Measurements from ENCODE around the gene SPSB1.

SPSB1 gene

DNA sequence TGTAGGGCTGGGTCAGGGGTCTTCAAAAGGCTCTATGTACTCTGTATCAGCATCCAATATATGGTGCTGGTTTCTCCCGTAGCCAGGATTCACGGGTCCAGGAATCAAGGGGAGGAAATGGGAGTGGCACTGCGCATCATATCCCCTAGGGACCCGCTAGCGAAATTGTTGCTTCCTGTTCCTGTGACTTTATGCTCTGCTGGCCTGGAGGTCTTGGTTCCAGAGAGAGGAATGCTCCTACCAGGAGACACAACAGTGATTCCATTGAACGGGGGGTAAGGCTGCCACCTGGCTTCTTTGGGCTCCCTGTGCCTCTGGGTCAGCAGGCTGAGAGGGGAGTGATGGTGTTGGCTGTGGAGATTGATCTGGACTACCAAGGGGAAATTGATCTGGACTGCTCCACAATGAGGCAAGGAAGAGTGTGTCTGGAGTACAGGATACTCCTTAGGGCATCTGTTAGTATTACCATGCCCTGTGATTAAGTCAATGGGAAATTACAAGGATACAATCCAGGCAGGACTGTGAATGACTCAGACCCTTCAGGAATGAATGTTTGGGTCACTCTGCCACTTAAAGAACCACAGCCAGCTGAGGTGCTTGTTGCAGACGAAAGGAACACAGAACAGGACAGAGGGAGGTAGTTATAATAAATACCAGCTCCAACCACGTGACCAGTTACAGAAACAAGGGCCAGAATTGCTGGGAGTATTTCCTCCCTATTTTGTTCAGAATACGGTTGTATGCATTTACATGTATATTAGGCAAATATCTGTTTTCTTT is 10.2 kb downstream of the SPSB1 start:
- DNase-seq: no peak

DNA sequence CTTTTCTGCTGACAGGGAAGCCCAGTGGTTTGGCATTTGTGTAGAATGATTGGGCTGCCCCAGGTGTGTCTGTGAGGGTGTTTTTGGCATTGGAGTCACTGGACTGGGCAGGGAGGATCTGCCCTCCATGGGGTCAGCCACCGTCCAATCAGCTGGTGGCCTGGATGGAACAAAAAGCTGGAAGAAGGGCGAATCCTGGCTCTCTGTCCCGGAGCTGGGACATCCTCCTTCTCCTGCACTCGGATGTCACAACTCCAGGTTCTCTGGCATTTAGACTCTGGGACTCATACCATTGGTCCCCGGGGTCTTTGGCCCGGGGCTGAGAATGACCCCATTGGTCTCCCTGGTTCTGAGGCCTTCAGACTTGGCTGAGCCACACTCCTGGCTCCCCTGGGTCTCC is 11.2 kb downstream of the SPSB1 start:
- DNase-seq: no peak

DNA sequence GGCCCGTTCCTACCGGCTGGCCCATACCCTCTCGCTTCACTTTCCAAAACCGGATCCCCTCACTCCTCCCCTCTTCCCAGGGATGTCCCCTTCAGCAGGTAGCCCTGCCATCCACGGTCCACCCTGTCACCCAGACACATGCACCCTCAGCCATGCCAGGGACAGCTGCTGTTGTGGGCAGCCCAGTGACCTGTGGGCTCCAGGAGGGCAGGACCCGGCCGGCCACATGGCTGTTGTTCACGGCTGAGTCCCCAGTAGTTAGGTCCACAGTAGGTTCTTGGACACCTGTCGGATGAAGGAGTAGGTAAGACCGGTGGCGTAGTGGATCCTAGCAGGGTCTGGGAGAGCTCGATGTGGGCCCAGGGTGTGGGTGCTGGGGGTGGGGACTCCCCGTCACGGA is 12.5 kb downstream of the SPSB1 start:
- DNase-seq: no peak

- no peak for DNase-seq
These were observed 13.3 kb downstream of the SPSB1 start for GRCh38 chr1:9306006-9306405.

DNA sequence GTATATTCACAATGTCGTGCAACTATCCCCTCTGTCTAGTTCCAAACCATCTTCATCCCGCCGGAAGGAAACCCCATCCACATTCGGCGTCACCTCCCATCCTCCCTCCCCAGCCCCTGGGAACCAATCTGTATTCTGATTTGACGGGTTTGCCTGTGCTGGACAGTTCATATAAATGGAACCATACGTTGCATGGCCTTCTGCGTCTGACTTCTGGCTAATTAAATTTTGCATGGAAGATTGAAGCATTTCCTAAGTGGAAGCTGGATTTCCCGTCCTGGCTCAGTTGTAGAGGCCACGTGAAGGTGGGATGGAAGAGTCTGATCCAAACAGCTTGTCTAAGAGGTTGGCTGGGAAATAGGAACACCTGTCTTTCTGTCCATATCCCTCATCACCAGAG is 14.6 kb downstream of the SPSB1 start:
- no peak for DNase-seq

DNA sequence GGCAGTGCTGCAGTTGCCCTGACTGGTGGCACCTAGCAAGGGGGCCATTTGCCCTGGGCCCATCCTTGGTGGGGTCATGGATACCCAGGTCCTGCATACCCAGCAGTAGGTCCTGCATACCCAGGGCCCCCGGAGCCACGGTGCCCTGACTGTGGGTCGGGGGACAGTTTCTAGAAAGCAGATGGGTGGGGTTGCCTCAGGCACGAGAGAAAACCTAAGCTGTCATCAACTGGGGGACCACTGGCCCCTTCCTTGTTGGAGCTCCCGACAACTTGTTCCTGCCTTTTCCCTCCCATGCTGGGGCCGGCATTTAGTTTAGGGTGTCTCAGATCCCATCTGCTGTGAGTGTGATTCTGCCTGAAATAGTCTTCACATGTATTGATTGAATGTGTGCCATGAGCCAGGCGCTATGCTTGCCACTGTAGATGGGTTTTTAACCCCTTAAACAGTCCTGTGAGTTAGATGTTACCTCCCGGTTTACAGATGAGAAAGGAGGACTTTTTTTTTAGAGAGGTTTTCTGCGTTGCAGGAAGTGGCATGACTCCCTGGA is 15.6 kb downstream of the SPSB1 start:
- no peak for DNase-seq

- DNase-seq: no peak
These were observed 16.4 kb downstream of the SPSB1 start for GRCh38 chr1:9309080-9309479.

- DNase-seq: no peak
These were observed 17.3 kb downstream of the SPSB1 start for GRCh38 chr1:9309991-9310390.

- DNase-seq: no peak
These were observed 18.3 kb downstream of the SPSB1 start for GRCh38 chr1:9311029-9311428.

GRCh38 chr1:9311479-9311878 is 18.8 kb downstream of the SPSB1 start:
- DNase-seq: no peak

- DNase-seq: no peak
These were observed 19.6 kb downstream of the SPSB1 start for GRCh38 chr1:9312168-9312720.

- no peak for DNase-seq
These were observed 20.9 kb downstream of the SPSB1 start for GRCh38 chr1:9313576-9313975.

DNA sequence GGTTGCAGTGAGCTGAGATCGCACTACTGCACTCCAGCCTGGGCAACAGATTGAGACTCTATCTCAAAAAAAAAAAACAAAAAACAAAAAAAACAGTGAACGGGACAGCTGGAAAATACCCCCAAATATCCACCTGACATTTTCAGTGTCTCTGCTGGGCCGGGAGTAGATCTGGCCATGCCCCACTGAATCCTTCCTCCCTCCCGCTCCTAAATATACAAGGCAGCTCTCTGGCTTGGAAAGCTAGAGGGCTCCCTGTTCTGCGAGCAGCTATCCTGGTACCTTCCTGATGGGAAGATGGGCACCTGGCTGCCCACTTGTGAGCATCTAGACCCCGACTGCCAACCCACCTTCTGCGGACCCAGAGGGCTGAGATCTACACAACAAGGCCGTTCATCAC is 21.4 kb downstream of the SPSB1 start:
- DNase-seq: no peak

- DNase-seq: no peak
These were observed 22.2 kb downstream of the SPSB1 start for GRCh38 chr1:9314711-9315379.

DNA sequence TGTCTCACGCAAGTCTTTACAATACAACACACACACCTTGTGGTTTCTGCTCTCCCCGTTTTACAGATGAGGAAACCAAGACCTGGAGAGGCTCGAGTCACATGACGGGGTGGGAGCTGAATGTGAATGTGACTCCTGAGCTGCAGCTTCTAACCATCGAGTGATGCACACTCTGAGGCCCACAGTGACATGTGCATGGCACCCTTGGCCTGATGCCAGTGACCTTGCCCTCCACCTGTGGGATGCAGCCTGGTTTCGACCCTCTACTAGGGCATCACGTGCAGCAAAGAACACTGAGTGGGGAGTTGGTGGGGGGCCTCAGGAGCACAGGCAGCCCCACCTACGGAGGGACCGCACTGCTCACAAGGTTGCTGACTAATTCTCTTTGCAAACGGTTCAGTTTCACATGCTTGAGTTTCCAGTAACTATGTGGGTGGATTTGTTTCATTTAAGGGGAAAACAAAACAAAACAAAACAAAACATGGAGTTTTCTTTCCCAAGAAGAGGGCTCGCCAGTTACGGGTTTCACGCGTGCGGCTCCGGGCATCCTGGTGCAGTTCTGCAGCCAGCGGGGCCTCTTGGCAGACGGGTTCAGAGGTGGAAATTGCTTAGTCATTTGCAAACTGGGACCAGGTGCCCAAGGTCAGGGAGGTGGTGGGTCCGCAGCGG is 22.9 kb downstream of the SPSB1 start:
- peak; percentile 81 for DNase-seq

DNA sequence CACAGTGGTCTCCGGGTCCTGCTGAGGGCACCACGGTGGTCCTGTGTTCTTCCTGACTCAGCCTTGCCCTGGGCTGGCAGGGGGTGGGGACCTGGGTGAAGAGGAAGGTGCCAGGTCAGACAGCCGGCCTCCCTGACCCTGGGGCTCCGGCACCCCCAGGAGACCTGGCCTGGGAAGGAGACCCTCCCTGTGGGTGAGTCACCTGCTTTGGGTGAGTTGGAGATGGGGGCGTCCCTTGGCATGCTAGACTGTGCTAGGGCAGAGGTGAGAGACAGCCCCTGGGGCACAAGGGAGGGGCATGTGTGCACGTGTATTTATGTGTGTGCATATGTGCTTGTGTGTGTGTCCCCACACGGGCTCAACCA is 23.4 kb downstream of the SPSB1 start:
- DNase-seq: peak; percentile 50

GRCh38 chr1:9316512-9316911 is 23.8 kb downstream of the SPSB1 start:
- DNase-seq: no peak

GRCh38 chr1:9317072-9317471 is 24.4 kb downstream of the SPSB1 start:
- DNase-seq: no peak

- DNase-seq: no peak
These were observed 25.1 kb downstream of the SPSB1 start for GRCh38 chr1:9317591-9318417.

DNA sequence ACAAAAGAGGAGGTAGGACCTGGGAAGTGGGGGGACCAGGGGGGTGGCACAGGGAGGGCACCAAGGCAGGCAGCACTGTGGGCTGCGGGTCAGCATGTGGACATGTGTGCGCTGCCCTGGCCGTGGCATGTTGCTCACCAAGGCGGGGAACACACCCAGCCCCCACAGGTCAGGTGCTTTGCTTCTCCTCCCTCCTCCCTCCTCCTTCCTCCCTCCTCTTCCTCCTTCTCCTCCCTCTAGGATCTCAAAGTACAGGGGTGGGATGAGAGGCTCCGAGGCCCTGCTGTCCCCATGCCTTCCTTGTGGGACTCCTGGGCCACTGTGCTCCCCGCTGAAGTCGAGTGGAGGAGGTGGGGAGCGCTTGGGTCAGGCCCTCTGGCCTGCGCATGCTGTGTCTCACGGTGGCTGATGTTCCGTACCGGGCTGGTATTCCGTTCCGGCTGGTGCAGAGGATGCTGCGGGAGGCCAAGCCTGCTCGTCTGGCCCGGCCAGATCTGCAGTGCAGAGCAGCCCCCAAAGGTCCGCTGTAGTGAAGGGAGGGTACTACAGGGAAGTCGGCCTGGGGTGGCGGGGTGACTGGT is 26.6 kb downstream of the SPSB1 start:
- no peak for DNase-seq

DNA sequence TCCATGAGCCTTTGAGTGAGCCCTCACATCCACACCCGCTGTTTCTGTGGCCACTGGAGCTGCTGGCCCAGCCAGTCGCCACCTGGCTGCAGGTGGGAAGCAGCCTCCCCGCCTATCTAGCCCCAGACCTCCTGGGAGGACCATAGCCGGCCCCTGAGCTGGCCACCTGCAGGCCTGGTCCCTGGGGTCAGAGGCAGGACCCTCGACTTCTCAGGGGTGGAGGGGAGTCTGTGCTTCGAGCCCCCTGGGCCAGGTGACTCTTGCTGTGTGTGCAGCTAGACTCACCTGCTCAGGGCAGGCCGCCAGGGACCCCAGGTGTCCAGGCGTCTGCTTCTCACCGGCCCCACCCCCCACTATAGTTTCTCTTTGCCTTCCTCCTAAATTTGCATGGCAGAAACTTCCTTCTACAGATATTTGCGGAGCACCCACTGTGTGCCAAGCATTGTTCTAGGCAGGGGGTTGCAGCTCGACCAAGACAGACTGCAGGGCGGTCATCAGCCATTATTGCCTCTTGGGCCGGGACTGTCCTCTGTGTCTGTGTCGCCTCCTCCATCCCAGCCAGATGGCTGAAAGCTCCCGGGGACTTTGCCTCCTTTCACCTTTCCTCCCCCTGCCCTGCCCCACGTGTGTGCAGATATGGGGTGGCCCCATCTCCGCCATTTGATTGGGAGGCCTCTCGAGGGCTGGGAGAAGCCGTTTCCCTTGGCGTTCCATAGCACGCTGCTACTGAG is 27.3 kb downstream of the SPSB1 start:
- DNase-seq: no peak

Measured in activated naive CD4-positive, alpha-beta T cell treated with Interleukin-2 at 50 U/mL for 16 hours (primary cell).